ENCODE data around the gene USB1. TPM values are rescaled to one million over a fixed set of nuclear protein-coding genes. Genes with fewer than 3 reads are reported as not detected.
"Not testable (repeated sequence)": the region's sequence is repeated elsewhere in the genome, so short reads cannot be mapped to it uniquely, and the experiment has no call there.

USB1 gene
- polyA plus RNA-seq, 1 experiment: 86.2 TPM

DNA sequence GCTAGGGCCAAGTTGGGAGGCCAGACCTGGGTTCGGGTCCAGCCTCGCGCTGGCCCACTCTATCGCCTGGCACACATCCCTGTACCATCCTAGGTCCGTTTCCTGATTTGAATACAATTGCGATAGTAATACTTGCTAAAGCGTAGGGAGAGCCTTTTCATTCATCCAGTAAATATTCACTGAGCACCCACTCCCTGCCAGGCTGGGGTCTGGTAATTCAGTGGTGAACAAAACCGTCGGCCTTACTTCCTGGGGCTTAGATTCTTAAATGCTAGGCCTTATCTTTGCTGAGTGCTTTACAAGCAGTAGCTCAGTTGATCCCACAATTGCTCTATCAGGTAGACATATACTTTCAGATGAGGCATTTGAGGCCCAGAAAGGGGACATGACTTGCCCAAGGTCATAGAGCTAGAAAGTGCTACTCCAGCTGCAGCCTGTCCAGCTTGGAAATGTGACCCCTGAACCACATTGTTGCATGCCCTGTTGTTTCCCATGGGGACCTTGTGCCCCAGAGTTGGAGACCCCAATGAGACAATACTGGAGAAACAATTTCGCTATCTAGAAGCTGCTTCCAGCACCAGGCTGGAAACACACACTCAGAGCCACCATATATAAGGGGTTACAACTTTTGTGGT is 691 bp downstream of the USB1 start:
- TF ChIP-seq, protein P1, sequence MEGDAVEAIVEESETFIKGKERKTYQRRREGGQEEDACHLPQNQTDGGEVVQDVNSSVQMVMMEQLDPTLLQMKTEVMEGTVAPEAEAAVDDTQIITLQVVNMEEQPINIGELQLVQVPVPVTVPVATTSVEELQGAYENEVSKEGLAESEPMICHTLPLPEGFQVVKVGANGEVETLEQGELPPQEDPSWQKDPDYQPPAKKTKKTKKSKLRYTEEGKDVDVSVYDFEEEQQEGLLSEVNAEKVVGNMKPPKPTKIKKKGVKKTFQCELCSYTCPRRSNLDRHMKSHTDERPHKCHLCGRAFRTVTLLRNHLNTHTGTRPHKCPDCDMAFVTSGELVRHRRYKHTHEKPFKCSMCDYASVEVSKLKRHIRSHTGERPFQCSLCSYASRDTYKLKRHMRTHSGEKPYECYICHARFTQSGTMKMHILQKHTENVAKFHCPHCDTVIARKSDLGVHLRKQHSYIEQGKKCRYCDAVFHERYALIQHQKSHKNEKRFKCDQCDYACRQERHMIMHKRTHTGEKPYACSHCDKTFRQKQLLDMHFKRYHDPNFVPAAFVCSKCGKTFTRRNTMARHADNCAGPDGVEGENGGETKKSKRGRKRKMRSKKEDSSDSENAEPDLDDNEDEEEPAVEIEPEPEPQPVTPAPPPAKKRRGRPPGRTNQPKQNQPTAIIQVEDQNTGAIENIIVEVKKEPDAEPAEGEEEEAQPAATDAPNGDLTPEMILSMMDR (IDR thresholded peaks at IDR 0.05; ENCODE audit: insufficient read depth, low read depth, low read length): no peak
- H3K27me3 ChIP-seq (ENCODE audit: control insufficient read depth, insufficient read depth, low read length): no peaks in the 10 kb centered on the region
- CTCF ChIA-PET: interaction anchor here (0.6 to 6.5 kb wide), 11 partner anchors 8 to 686 kb away, joined by 3 to 63 read pairs (median 4); no protein-coding TSS in a partner anchor
- peaks cover 12% of the 10 kb centered on the region for H3K36me3 ChIP-seq (ENCODE audit: control insufficient read depth, insufficient read depth, low read length)
- POLR2A ChIA-PET: no interaction called here
- DNase-seq (ENCODE audit: low read depth): no peak
- peak overlapping the region; percentile 72 for H3K4me3 ChIP-seq (ENCODE audit: low read depth, low read length)

DNA sequence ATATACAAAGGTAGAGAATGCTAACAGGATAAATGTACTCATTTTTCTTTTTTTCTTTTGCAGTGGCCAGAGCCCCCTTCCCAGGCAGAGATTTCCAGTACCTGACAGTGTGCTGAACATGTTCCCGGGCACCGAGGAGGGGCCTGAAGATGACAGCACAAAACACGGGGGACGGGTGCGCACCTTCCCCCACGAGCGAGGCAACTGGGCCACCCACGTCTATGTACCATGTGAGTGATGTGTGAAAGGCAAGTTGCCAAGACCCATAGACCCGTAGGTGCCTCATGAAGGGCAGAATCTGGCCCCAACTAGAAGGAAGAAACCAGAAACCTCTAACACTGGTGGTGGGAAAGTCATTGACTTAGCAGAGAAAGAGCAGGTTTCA is 1.2 kb downstream of the USB1 start:
- Histone ChIP-seq H3K4me3 (ENCODE audit: low read depth, low read length) (no peak overlapping the region), H3K27me3 (ENCODE audit: control insufficient read depth, insufficient read depth, low read length) (no peaks in the 10 kb centered on the region), H3K36me3 (ENCODE audit: control insufficient read depth, insufficient read depth, low read length) (peaks cover 8% of the 10 kb centered on the region)
- DNase-seq (ENCODE audit: low read depth): no peak
- CTCF ChIA-PET: interaction anchor here (0.6 to 6.5 kb wide), 5 partner anchors 97 to 279 kb away, joined by 4 to 63 read pairs (median 4); no protein-coding TSS in a partner anchor
- TF ChIP-seq, protein P1 (IDR thresholded peaks at IDR 0.05; ENCODE audit: insufficient read depth, low read depth, low read length): no peak
- POLR2A ChIA-PET: no interaction called here

DNA sequence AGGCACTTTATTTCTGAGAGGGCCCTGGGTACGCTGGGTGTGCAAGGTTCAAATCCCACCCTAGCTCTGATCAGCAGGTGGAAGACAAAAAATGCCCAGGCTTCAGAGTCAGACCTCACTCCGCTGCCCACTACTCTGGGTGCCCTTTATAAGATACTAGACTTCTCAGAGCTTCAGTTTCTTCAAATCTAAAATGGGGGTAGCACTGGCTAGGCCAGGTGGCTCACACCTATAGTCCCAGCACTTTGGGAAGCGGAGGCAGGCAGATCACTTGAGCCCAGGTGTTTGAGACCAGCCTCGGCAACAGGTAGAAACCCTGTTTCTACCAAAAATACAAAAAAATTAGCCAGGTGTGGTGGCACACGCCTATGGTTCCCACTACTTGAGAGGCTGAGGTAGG is 1.7 kb downstream of the USB1 start:
- ChIA-PET POLR2A (no interaction called here), CTCF (interaction anchor here (5.3 to 6.5 kb wide), 2 partner anchors 97 to 103 kb away, joined by 57 to 63 read pairs; no protein-coding TSS in a partner anchor)
- H3K36me3 ChIP-seq (ENCODE audit: control insufficient read depth, insufficient read depth, low read length): peaks cover 2% of the 10 kb centered on the region
- no peaks in the 10 kb centered on the region for H3K27me3 ChIP-seq (ENCODE audit: control insufficient read depth, insufficient read depth, low read length)
- no peak for DNase-seq (ENCODE audit: low read depth)
- no peak overlapping the region for H3K4me3 ChIP-seq (ENCODE audit: low read depth, low read length)
- TF ChIP-seq, protein P1 (IDR thresholded peaks at IDR 0.05; ENCODE audit: insufficient read depth, low read depth, low read length): no peak

DNA sequence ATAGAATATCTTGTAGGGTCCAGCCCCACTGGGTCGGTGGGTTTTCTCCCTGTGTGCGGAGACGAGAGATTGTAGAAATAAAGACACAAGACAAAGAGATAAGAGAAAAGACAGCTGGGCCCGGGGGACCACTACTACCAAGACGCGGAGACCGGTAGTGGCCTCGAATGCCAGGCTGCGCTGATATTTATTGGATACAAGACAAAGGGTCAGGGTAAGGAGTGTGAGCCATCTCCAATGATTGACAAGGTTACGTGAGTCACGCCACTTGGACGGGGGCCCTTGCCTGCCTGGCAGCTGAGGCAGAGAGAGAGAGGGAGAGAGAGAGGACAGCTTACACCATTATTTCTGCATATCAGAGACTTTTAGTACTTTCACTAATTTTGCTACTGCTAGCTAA is 3.5 kb downstream of the USB1 start:
- H3K4me3 ChIP-seq (ENCODE audit: low read depth, low read length); H3K36me3 ChIP-seq (ENCODE audit: control insufficient read depth, insufficient read depth, low read length); DNase-seq (ENCODE audit: low read depth); H3K27me3 ChIP-seq (ENCODE audit: control insufficient read depth, insufficient read depth, low read length); POLR2A ChIA-PET: not testable (repeated sequence)
- CTCF ChIA-PET: interaction anchor here (0.9 to 2.3 kb wide), 9 partner anchors 91 to 429 kb away, joined by 3 to 6 read pairs (median 3); no protein-coding TSS in a partner anchor

DNA sequence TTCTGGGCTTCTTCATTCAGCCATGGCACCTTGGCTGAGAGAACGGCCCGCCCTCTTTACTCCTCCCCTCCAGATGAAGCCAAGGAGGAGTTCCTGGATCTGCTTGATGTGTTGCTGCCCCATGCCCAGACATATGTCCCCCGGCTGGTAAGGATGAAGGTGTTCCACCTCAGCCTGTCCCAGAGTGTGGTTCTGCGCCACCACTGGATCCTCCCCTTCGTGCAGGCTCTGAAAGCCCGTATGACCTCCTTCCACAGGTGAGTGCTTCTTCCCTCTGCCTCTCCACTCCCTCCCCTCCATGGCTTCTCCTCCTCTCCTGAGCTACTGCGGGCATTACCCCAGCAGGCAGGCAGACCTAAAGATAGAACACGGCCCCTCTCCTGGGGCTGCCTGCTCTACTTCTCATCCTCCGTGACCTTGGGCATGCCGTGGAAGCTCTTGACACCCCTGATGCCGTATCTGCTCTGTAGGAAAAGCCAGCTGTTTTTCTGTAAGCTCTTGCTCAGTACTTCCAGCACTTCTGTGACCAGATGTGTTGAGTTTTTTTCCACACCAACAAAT is 8.7 kb downstream of the USB1 start:
- TF ChIP-seq, protein P1 (IDR thresholded peaks at IDR 0.05; ENCODE audit: insufficient read depth, low read depth, low read length): no peak
- ChIA-PET CTCF (interaction anchor here (0.7 to 3.5 kb wide), 5 partner anchors 8 to 112 kb away, joined by 3 to 13 read pairs (median 3); no protein-coding TSS in a partner anchor), POLR2A (no interaction called here)
- H3K4me3 ChIP-seq (ENCODE audit: low read depth, low read length): no peak overlapping the region
- no peaks in the 10 kb centered on the region for H3K27me3 ChIP-seq (ENCODE audit: control insufficient read depth, insufficient read depth, low read length)
- no peak for DNase-seq (ENCODE audit: low read depth)
- no peaks in the 10 kb centered on the region; the same call in 1 of the 2 replicates for H3K36me3 ChIP-seq (ENCODE audit: control insufficient read depth, insufficient read depth, low read length)

All from BJ (cell line).